IMR-90 (cell line): Measurements from ENCODE around the gene ACAN. TPM values are rescaled to one million over a fixed set of nuclear protein-coding genes. Genes with fewer than 3 reads are reported as not detected.

Experiments used
- ATAC-seq: fragments of 200-7000 bp; cut with Tn5 transposase; 2 replicates; pipeline ENCODE4 v1.9.1; 2020; ENCODE audit warnings: low read depth, mild to moderate bottlenecking, moderate library complexity
- BruUV-seq: library from RNA; stranded (reverse); fragments of 400-500 nt; replicated peaks from 2 replicates; lab custom pipeline; 2021; lab: Mats Ljungman, UMichigan
- CTCF ChIA-PET: fragments of 300-600 bp; formaldehyde crosslinking; extraction: SDS; loops from one replicate; lab custom pipeline; 2021; ENCODE audit warnings: antibody characterized with exemption; lab: Yijun Ruan, JAX
- POLR2A ChIA-PET: fragments of 300-600 bp; sonication (Branson Sonifier 250); formaldehyde crosslinking; loops from one replicate; lab custom pipeline; 2022; ENCODE audit warnings: antibody characterized with exemption; ENCODE audit not compliant: unreplicated experiment; lab: Charles Lee
- DNase-seq: peaks from one replicate; pipeline ENCODE4 v3.0.0; 2013
- H2AFZ ChIP-seq: replicated peaks from 2 replicates; pipeline ENCODE3; 2013; ENCODE audit warnings: low read length, mild to moderate bottlenecking; ENCODE audit not compliant: poor library complexity
- H2AK5ac ChIP-seq: 2 replicates; pipeline ENCODE4 v1.6.1; 2013; ENCODE audit warnings: low read depth, low read length, inconsistent platforms
- H2AK9ac ChIP-seq: replicated peaks from 2 replicates; pipeline ENCODE3; 2013; ENCODE audit warnings: mild to moderate bottlenecking, low read depth, low read length, moderate library complexity; ENCODE audit not compliant: poor library complexity
- H2BK120ac ChIP-seq: 2 replicates; pipeline ENCODE4 v1.6.1; 2013; ENCODE audit warnings: low read depth, low read length, inconsistent platforms
- H2BK15ac ChIP-seq: 3 replicates; pipeline ENCODE4 v1.6.1; 2013; ENCODE audit warnings: low read depth, low read length, inconsistent platforms
- H2BK20ac ChIP-seq: 2 replicates; pipeline ENCODE4 v1.6.1; 2013; ENCODE audit warnings: low read depth, mild to moderate bottlenecking, inconsistent platforms, low read length, moderate library complexity
- H2BK5ac ChIP-seq: 2 replicates; pipeline ENCODE4 v1.6.1; 2013; ENCODE audit warnings: mild to moderate bottlenecking, low read depth, low read length, inconsistent platforms; ENCODE audit not compliant: poor library complexity, severe bottlenecking
- H3K14ac ChIP-seq: replicated peaks from 2 replicates; pipeline ENCODE4 v1.6.1; 2013; ENCODE audit warnings: low read depth, low read length, inconsistent platforms
- H3K18ac ChIP-seq: 2 replicates; pipeline ENCODE4 v1.6.1; 2013; ENCODE audit warnings: low read depth, low read length, control low read depth
- H3K23ac ChIP-seq: 2 replicates; pipeline ENCODE4 v1.6.1; 2013; ENCODE audit warnings: low read depth, low read length, inconsistent platforms
- H3K27ac ChIP-seq: 2 replicates; pipeline ENCODE4 v1.5.1; 2013; ENCODE audit warnings: mild to moderate bottlenecking, control low read depth, low read length; ENCODE audit not compliant: insufficient read depth
- H3K27me3 ChIP-seq: 2 replicates; pipeline ENCODE4 v1.6.1; 2013; ENCODE audit warnings: low read length; ENCODE audit not compliant: control insufficient read depth, insufficient read depth
- H3K36me3 ChIP-seq: 2 replicates; pipeline ENCODE4 v1.6.1; 2013; ENCODE audit warnings: low read length, mixed read lengths; ENCODE audit not compliant: control insufficient read depth, insufficient read depth
- H3K4ac ChIP-seq: 2 replicates; pipeline ENCODE4 v1.6.1; 2013; ENCODE audit warnings: low read depth, low read length, inconsistent platforms
- H3K4me1 ChIP-seq: 2 replicates; pipeline ENCODE4 v1.6.1; 2013; ENCODE audit warnings: low read length, mixed read lengths; ENCODE audit not compliant: control insufficient read depth, insufficient read depth
- H3K4me2 ChIP-seq: 2 replicates; pipeline ENCODE4 v1.6.1; 2013; ENCODE audit warnings: low read depth, mild to moderate bottlenecking, control low read depth, low read length, moderate library complexity
- H3K4me3 ChIP-seq: 2 replicates; pipeline ENCODE4 v1.5.1; 2013; ENCODE audit warnings: low read depth, mild to moderate bottlenecking, control low read depth, low read length, moderate library complexity; ENCODE audit not compliant: insufficient read depth
- H3K56ac ChIP-seq: 2 replicates; pipeline ENCODE4 v1.6.1; 2013; ENCODE audit warnings: low read length, inconsistent platforms; ENCODE audit not compliant: insufficient read depth; ENCODE audit errors: extremely low read depth
- H3K79me1 ChIP-seq, 2 experiments: 2 replicates each; pipeline ENCODE4 v1.6.1; 2013; ENCODE audit warnings: low read length in 2 of 2, inconsistent platforms in 1 of 2, low read depth in 1 of 2
- H3K9ac ChIP-seq: 2 replicates; pipeline ENCODE4 v1.6.1; 2013; ENCODE audit warnings: low read depth, low read length, control low read depth
- H3K9me1 ChIP-seq: 2 replicates; pipeline ENCODE4 v1.6.1; 2013; ENCODE audit warnings: low read length, inconsistent platforms; ENCODE audit not compliant: insufficient read depth
- H3K9me3 ChIP-seq: 2 replicates; pipeline ENCODE4 v1.6.1; 2013; ENCODE audit warnings: low read length; ENCODE audit not compliant: control insufficient read depth, insufficient read depth
- H4K20me1 ChIP-seq: 2 replicates; pipeline ENCODE4 v1.6.1; 2013; ENCODE audit warnings: low read length, inconsistent platforms; ENCODE audit not compliant: insufficient read depth
- H4K5ac ChIP-seq: 2 replicates; pipeline ENCODE4 v1.6.1; 2013; ENCODE audit warnings: mild to moderate bottlenecking, low read depth, low read length, control low read depth
- H4K8ac ChIP-seq, 2 experiments: 2 replicates each; pipeline ENCODE4 v1.6.1; 2013; ENCODE audit warnings: low read depth in 2 of 2, low read length in 2 of 2, control low read depth in 1 of 2, inconsistent platforms in 1 of 2
- H4K91ac ChIP-seq: 2 replicates; pipeline ENCODE4 v1.6.1; 2013; ENCODE audit warnings: low read depth, low read length, inconsistent platforms; ENCODE audit not compliant: insufficient read depth
- BHLHE40 ChIP-seq: fragments of 150-350 bp; IDR thresholded peaks from 2 replicates; pipeline ENCODE4 v1.6.1; 2016; ENCODE audit warnings: mild to moderate bottlenecking, low read depth, low read length
- CEBPB ChIP-seq: IDR thresholded peaks from 2 replicates; pipeline ENCODE4 v1.6.1; 2012; ENCODE audit warnings: low read depth, low read length, improper control_type of control experiment
- CHD1 ChIP-seq: IDR thresholded peaks from 2 replicates; pipeline ENCODE4 v1.6.1; 2012; ENCODE audit warnings: low read depth, low read length, improper control_type of control experiment
- CTCF ChIP-seq: conservative IDR thresholded peaks from 2 replicates; pipeline ENCODE4 v1.5.1; 2012; ENCODE audit warnings: mild to moderate bottlenecking, low read depth, low read length, improper control_type of control experiment
- FOS ChIP-seq: fragments of 150-350 bp; IDR thresholded peaks from 2 replicates; pipeline ENCODE4 v1.6.1; 2016; ENCODE audit warnings: low read depth, low read length
- MAFK ChIP-seq: IDR thresholded peaks from 2 replicates; pipeline ENCODE4 v1.6.1; 2012; ENCODE audit warnings: low read depth, low read length, improper control_type of control experiment
- MAZ ChIP-seq: IDR thresholded peaks from 2 replicates; pipeline ENCODE4 v1.6.1; 2012; ENCODE audit warnings: low read depth, mild to moderate bottlenecking, low read length, improper control_type of control experiment, moderate library complexity, borderline replicate concordance
- MXI1 ChIP-seq: IDR thresholded peaks from 2 replicates; pipeline ENCODE4 v1.6.1; 2012; ENCODE audit warnings: low read depth, mild to moderate bottlenecking, low read length, moderate library complexity, borderline replicate concordance
- NFE2L2 ChIP-seq: fragments of 150-350 bp; IDR thresholded peaks from 2 replicates; pipeline ENCODE4 v1.6.1; 2016; ENCODE audit warnings: low read depth, mild to moderate bottlenecking, low read length
- POLR2A ChIP-seq: IDR thresholded peaks from 2 replicates; pipeline ENCODE4 v1.6.1; 2012; ENCODE audit warnings: mild to moderate bottlenecking, low read depth, low read length
- WGBS, 2 experiments: methylation state at CpG; one replicate each; pipeline versions ENCODE4 v1.1.5 to v1.1.7; 2013; ENCODE audit warnings: missing lambda C conversion rate in 2 of 2; ENCODE audit not compliant: insufficient read length in 1 of 2; ENCODE audit errors: extremely low coverage in 2 of 2; 5-methylcytosine and 5-hydroxymethylcytosine counted together
- dilution Hi-C: fragments of 300-500 bp; cut with HindIII; formaldehyde crosslinking; loops from one replicate; pipeline ENCODE4 v1.14.3; 2018; ENCODE audit warnings: low sequenced_read_pairs; ENCODE audit not compliant: unreplicated experiment
- in situ Hi-C: fragments of 300-500 bp; cut with MboI; formaldehyde crosslinking; loops from 3 replicates; pipeline ENCODE4 v1.14.3; 2019; ENCODE audit warnings: low sequenced_read_pairs, inconsistent platforms, mixed read lengths
- intact Hi-C: fragments of 100-400 bp; cut with micrococcal nuclease; formaldehyde crosslinking; loops from 2 replicates; pipeline ENCODE4 v1.10.0; 2022
- polyA plus RNA-seq, 3 experiments: library from polyadenylated mRNA; depleted of rRNA; stranded (reverse); fragments of >200 nt; gene quantifications; 2 replicates each; pipeline ENCODE4 v1.2.3, GENCODE V29; 2012; ENCODE audit warnings: low replicate concordance in 1 of 3
- total RNA-seq: library from RNA; depleted of rRNA; stranded (reverse); fragments of >200 nt; gene quantifications from 2 replicates; pipeline ENCODE4 v1.2.3, GENCODE V29; 2012
- TF ChIP-seq, protein P1 (sequence below): fragments of 150-350 bp; IDR thresholded peaks from 2 replicates; pipeline ENCODE4 v1.6.1; 2016; ENCODE audit warnings: low read depth, mild to moderate bottlenecking, low read length, moderate library complexity, borderline replicate concordance

The ACAN gene
- total and polyA plus RNA-seq, 2 of the 4 experiments (the other 2 are of a cell fraction): 0.54 to 0.96 TPM

- in situ Hi-C loops (no loop called here), dilution Hi-C loops (no loop called here), intact Hi-C loops (no loop called here)
- no peak overlapping the region for H3K9ac ChIP-seq
- H2AK5ac ChIP-seq: no peak overlapping the region
- no peak overlapping the region for H2BK20ac ChIP-seq
- H4K8ac ChIP-seq: no peak overlapping the region
- no TSS peak for BruUV-seq
- H3K23ac ChIP-seq: no peak overlapping the region
- H3K4me2 ChIP-seq: no peak overlapping the region
- H3K4me3 ChIP-seq: no peak overlapping the region
- no peak overlapping the region for H3K27ac ChIP-seq
- no peaks in the 10 kb centered on the region for H3K79me1 ChIP-seq
- CTCF ChIA-PET: no interaction called here
- no peak overlapping the region for H3K4ac ChIP-seq
- no peaks in the 10 kb centered on the region for H3K4me1 ChIP-seq
- H3K14ac ChIP-seq: no peak overlapping the region
- no peak overlapping the region for H2BK5ac ChIP-seq
- H3K9me3 ChIP-seq: no peaks in the 10 kb centered on the region
- H4K91ac ChIP-seq: no peak overlapping the region
- no peaks in the 10 kb centered on the region for H4K20me1 ChIP-seq
- no peak overlapping the region for H2AK9ac ChIP-seq
- no peak for TF ChIP-seq CTCF
- TF ChIP-seq FOS: no peak
- no peak for TF ChIP-seq MAFK
- TF ChIP-seq BHLHE40: no peak
- no peak for TF ChIP-seq CEBPB
- TF ChIP-seq POLR2A: no peak
- no peak for TF ChIP-seq MXI1
- TF ChIP-seq MAZ: no peak
- no peak for TF ChIP-seq NFE2L2
- no peak for TF ChIP-seq CHD1
- TF ChIP-seq, protein P1, sequence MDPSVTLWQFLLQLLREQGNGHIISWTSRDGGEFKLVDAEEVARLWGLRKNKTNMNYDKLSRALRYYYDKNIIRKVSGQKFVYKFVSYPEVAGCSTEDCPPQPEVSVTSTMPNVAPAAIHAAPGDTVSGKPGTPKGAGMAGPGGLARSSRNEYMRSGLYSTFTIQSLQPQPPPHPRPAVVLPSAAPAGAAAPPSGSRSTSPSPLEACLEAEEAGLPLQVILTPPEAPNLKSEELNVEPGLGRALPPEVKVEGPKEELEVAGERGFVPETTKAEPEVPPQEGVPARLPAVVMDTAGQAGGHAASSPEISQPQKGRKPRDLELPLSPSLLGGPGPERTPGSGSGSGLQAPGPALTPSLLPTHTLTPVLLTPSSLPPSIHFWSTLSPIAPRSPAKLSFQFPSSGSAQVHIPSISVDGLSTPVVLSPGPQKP: no peak
- H3K9me1 ChIP-seq: no peaks in the 10 kb centered on the region
- H4K5ac ChIP-seq: no peak overlapping the region
- DNase-seq: no peak
- H3K56ac ChIP-seq: no peak overlapping the region
- peak overlapping the region; percentile 65 for H2AFZ ChIP-seq
- POLR2A ChIA-PET: no interaction called here
- H2BK15ac ChIP-seq: no peak overlapping the region
- H3K36me3 ChIP-seq: no peaks in the 10 kb centered on the region
- peaks cover 42% of the 10 kb centered on the region for H3K27me3 ChIP-seq
- H3K18ac ChIP-seq: no peak overlapping the region
- 56% methylated on average over 6 of the region's 10 CpGs; no CpG with 5 or more reads in 1 of the 2 experiments for WGBS, 2 experiments
- H2BK120ac ChIP-seq: no peak overlapping the region
- ATAC-seq: no peak
These were observed 1.0 kb downstream of the ACAN start for GRCh38 chr15:88804257-88804656.
